ENCODE measurements around the gene NLGN2. TPM values are rescaled to one million over a fixed set of nuclear protein-coding genes. Genes with fewer than 3 reads are reported as not detected.

NLGN2 gene
- total and polyA plus RNA-seq, 9 donors, result 11.4 to 76.2 (median 49.4) TPM

DNA sequence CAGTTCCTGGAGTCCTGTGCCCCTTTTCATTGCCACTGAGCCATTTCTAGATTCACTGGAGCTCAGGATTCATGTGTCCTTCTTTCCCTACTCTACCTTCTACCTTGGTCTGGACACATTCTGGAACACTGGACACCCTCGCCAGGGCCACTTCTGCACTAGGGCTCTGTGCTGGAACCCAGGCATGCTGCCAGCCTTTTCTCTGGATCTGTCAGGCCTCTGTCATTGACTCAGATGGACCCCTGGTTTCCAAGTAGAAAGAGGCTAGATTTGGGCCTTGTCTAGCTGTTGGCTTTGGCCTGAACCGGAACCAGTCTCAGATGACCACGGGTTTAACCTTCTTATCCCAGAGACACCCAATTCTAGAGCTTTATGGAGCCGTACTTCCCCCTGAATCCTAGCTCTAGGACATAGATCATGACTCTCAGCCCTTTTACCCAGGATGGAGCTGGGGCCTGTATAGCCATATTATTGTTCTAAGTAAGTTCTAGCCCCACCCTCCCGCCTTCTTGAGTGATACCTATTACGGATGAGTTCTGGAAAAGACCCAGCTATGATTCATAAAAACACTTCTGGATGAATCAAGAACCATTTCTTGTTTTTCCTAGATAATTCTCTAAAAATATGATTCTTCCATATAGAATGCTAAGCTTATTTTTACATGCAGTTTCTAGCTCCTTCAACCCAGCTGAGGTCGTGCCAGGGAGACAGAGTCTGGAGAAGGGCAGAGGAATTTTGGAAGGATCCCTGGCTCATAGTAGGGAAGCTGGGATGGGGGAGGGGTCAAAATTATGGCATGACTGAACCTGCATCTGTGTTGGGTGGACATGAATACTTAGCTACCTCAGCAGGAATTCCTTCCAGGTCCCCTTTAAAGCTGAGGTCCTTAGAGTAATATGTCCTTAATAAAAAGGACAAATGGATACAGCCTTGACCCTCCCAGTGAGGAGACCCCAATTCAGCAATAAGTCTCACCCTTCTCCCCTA, 36.1 kb downstream of the NLGN2 start:
- DNase-seq, result no peak
- Histone ChIP-seq H3K27ac (no peak overlapping the region), H3K9me3 (no peaks in the 10 kb centered on the region), H3K4me3 (no peak overlapping the region), H3K27me3 (no peaks in the 10 kb centered on the region), H3K36me3 (no peaks in the 10 kb centered on the region), H3K4me1 (ENCODE audit: insufficient read depth) (peaks cover 2% of the 10 kb centered on the region)
- TF ChIP-seq CTCF (IDR thresholded peaks at IDR 0.05) (no peak), POLR2A (IDR thresholded peaks at IDR 0.05) (no peak)
- WGBS, 3 donors, result 79 to 88% (median 82%) methylated on average over 7 of the region's 7 CpGs
- intact Hi-C loops (cut with DNase I), result loop anchor here in 3 of 4 donors (5.0 kb wide), 1 partner anchor 34 kb away; the partner anchor contains the start of gene ZBTB4 (in 3 of the 3)

DNA sequence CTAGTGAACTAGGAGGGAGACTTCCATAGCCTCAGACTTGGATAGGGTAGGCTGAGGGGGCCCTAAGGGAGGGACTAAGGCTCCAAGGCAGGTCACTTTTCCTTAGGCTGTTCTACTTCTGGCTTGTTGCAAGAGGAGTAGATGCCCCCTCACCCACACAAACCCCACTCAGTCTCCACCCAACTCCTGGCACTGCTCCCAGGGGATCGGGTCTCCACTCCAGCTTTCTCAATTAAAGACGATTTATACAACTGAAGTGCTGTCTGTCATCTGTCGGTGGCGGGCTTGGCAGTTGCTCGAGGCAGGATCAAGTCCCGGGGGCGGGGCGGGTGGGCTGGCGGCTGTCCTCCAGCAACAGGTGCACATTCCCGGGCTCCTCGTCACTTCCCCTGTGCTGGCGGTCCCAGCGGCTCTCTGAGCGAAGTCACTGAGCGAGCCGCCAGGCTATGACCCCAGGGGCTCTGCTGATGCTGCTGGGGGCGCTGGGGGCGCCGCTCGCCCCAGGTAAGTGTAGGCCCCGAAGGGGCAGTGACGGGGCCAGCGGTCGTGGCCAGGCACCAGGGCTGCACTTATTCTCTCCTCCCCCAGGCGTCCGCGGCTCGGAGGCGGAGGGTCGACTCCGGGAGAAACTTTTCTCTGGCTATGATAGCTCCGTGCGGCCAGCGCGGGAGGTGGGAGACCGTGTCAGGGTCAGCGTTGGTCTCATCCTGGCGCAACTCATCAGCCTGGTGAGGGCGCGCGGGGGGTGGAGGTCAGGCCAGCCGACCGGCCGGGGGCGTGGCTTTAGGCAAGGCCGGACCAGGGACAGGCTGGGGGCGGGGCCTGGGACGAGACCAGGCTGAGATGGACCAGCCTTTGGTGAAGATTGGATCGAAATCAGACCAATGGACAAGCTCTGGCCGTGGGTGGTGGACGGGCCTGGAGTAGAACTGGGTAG, 37.3 kb downstream of the NLGN2 start, which contains the start of gene CHRNB1:
CHRNB1 (plus strand) TSS at position 380 of the 937 bp plus-strand sequence; CDS start at position 447, 67 bp downstream.
- H3K4me1 ChIP-seq (ENCODE audit: insufficient read depth), result peaks cover 2% of the 10 kb centered on the region
- WGBS, 3 donors, result 7 to 9% (median 7%) methylated on average over 44 to 51 of the region's 51 CpGs
- H3K27ac ChIP-seq, result no peak within 1 kb of the TSS

GRCh38 chr17:7445619-7445968, 37.9 kb downstream of the NLGN2 start:
- Histone ChIP-seq H3K9me3 (no peaks in the 10 kb centered on the region), H3K4me1 (ENCODE audit: insufficient read depth) (no peaks in the 10 kb centered on the region), H3K27me3 (no peaks in the 10 kb centered on the region), H3K4me3 (no peak overlapping the region), H3K27ac (no peak overlapping the region), H3K36me3 (no peaks in the 10 kb centered on the region)
- WGBS, 3 donors, result 8 to 9% (median 8%) methylated on average over 16 of the region's 16 CpGs
- DNase-seq, result no peak
- intact Hi-C loops (cut with DNase I), result no loop called here
- TF ChIP-seq CTCF (IDR thresholded peaks at IDR 0.05) (no peak), POLR2A (IDR thresholded peaks at IDR 0.05) (no peak), EP300 (IDR thresholded peaks at IDR 0.05) (no peak)

More for the DNA sequence above, 37.3 kb downstream of the NLGN2 start, which contains the start of gene CHRNB1:
- TF ChIP-seq POLR2A (IDR thresholded peaks at IDR 0.05) (no peak), CTCF (IDR thresholded peaks at IDR 0.05) (no peak), EP300 (IDR thresholded peaks at IDR 0.05) (no peak)
- DNase-seq, result peak in 4 of 5 donors; percentile 32 to 73 (median 57)
- Histone ChIP-seq H3K9me3 (no peaks in the 10 kb centered on the region), H3K27me3 (no peaks in the 10 kb centered on the region), H3K36me3 (no peaks in the 10 kb centered on the region), H3K4me3 (no peak within 1 kb of the TSS)
- intact Hi-C loops (cut with DNase I), result loop anchor here in 3 of 4 donors (5.0 kb wide), 1 partner anchor 32 kb away; the partner anchor contains the start of gene ZBTB4 (in 3 of the 3)

DNA sequence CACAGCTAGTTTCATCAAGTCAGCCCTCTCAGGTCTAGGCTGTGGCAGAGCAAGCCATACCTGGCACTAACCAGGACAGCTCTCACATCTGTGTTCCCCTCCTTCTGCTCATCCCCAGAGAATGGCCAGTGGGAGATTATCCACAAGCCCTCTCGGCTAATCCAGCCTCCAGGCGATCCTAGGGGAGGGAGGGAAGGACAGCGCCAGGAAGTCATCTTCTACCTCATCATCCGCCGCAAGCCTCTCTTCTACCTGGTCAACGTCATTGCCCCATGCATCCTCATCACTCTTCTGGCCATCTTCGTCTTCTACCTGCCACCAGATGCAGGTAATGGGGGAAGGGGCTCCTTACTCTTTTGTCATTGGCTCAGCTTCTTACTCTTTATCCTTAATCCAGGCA, 40.8 kb downstream of the NLGN2 start:
- intact Hi-C loops (cut with DNase I), result no loop called here
- WGBS, 3 donors, result 88 to 92% (median 90%) methylated on average over 7 of the region's 7 CpGs

More for the DNA sequence above, 40.8 kb downstream of the NLGN2 start:
- H3K27me3 ChIP-seq, result no peaks in the 10 kb centered on the region
- no peaks in the 10 kb centered on the region for H3K4me1 ChIP-seq (ENCODE audit: insufficient read depth)
- H3K9me3 ChIP-seq, result no peaks in the 10 kb centered on the region
- H3K27ac ChIP-seq, result no peak overlapping the region
- DNase-seq, result no peak
- no peak overlapping the region for H3K4me3 ChIP-seq
- H3K36me3 ChIP-seq, result no peaks in the 10 kb centered on the region
- no peak for TF ChIP-seq CTCF (IDR thresholded peaks at IDR 0.05)
- no peak for TF ChIP-seq EP300 (IDR thresholded peaks at IDR 0.05)
- TF ChIP-seq POLR2A (IDR thresholded peaks at IDR 0.05), result no peak
